Cerebellar cortex (tissue), 1 donor: ENCODE data around the gene DPEP3.
"Not testable (repeated sequence)": the region's sequence is repeated elsewhere in the genome, so short reads cannot be mapped to it uniquely, and the experiment has no call there.

Experiments used
- DNase-seq: peaks from one replicate; pipeline ENCODE4 v3.0.0-alpha.2; 2015; ENCODE audit warnings: low spot score

DPEP3 gene, protein sequence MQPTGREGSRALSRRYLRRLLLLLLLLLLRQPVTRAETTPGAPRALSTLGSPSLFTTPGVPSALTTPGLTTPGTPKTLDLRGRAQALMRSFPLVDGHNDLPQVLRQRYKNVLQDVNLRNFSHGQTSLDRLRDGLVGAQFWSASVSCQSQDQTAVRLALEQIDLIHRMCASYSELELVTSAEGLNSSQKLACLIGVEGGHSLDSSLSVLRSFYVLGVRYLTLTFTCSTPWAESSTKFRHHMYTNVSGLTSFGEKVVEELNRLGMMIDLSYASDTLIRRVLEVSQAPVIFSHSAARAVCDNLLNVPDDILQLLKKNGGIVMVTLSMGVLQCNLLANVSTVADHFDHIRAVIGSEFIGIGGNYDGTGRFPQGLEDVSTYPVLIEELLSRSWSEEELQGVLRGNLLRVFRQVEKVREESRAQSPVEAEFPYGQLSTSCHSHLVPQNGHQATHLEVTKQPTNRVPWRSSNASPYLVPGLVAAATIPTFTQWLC

DNA sequence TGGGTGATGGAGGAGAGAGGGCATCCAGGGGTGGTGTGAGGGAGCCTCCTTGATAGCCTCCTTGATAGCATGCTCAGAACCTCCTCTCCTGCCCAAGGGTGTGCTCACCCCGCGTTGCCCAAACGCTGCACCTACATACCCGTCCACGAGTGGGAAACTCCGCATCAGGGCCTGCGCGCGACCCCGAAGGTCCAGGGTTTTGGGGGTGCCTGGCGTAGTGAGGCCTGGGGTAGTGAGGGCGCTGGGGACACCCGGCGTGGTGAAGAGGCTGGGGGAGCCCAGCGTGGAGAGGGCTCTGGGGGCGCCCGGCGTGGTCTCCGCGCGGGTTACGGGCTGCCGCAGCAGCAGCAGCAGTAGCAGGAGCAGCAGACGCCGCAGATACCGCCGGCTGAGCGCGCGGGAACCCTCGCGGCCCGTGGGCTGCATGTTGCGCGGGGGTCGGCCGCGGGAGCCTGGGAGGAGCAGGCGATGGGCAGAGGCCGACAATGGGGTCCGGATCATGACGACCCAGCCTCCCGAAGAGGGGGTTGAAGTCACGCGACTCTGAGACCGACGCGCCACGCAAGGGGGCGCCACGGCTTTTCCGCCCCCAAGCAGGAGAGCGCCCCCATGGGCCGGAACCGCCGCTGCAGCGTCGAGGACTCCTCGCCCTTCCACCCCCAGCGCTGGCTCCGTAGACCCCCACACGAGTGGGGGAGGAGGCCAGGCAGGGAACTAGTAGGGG is at the start of gene DPEP3:
TSS of gene DPEP3 (minus strand) at position 545 of the 724 bp plus-strand sequence. CDS start at position 426, 119 bp downstream.
- no peak for DNase-seq

DNA sequence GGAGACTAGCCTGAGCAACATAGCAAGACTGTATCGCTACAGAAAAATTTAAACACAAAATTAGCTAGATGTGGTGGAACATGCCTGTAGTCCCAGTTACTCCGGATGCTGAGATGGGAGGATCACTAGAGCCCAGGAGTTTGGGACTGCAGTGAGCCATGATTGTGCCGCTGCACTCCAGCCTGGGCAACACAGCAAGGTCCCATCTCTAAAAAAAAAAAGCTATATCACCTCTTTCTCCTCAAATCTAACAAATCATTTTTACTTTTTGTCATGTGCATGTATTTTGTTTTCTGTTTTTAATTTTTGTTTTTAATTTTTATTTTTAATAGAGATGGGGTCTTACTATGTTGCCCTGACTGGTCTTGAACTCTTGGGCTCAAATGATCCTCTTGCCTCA is 48.7 kb upstream of the DPEP3 start:
- no peak for DNase-seq

DNA sequence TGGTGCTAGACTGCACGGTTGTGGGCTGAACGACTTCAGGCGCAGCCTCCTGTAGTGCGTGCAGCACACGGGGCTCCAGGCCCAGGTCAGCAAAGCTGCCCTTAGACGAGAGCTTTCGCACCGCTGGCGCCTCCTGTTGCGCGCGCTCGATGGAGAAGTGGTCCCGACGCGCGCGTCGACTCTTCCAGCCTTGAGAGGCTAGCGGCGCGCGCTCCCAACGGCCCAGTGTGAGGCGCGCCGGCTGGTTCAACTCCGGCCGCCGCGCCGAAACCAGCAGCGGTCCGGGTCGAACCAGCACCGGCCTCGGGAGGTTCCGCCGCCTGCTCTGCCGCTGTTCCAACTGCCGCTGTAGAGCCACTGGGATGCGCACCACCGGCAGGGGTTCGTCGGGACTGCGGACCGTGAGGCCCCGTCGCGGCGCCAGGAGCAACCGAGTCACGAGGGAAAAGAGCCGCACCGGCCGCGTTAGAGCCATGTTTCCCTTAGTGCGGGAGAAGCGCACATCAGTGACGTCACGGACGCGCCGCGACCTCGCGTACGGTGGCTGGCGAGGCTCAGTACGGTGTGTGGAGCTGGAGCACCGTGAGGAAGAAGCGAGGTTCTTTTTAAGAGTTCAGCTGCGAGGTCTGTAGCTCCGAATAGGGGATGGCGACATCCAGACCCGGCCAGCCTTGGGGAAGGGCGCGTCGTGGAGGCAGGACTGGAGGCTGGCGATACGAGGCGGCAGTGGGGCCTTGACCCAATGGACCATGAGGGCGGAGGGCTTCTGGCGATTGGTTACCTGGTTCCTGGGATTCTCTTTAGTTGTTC is 42.6 kb upstream of the DPEP3 start, which contains the start of the genes DDX28 and DUS2:
TSS of gene DDX28 (minus strand) at position 505 of the 810 bp plus-strand sequence. CDS start at position 475, 30 bp downstream.
TSS of gene DUS2 (plus strand) at position 557 of the 810 bp plus-strand sequence. CDS start 14,740 bp downstream, outside the sequence.
- DNase-seq, result peak; percentile 88

DNA sequence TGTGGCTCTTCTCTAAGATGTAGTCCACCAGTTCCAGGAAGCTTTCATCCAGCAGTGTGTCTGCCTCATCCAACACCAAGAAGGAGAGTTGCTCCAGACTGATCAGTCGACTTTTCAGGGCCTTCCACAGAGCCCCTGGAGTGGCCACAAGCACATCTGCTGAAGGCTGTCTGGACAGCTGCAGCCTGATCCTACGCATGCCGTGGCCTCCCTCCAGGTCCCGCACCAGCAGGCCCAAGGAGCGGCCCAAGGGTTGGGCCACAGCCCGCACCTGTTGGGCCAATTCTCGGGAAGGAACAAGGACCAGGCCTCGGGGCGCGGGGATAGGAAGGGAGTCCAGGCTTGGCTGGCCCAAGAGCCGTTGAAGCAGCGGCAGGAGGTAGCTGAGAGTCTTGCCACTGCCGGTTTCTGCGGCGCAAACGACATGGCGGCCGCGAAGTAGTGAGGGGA is 42.0 kb upstream of the DPEP3 start:
- DNase-seq, result no peak

DNA sequence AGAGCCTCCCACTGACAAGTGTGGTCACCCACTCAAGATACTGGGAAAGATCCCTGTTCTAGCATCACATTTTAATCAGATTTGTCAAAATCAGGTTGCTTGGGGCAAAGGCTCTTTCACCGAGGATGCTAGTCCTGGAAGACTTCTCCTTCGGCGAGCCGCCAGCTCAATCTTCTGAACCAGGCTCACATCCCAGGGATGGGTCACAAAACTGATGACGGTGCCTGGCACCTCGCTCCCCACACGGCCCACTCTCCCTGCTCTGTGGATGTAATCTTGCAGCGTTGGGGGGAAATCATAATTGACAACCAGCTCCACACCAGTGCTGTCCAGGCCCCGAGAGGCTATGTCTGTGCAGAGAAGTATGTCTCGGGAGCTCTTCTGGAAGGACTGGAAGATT is 41.2 kb upstream of the DPEP3 start:
- DNase-seq, result no peak

DNA sequence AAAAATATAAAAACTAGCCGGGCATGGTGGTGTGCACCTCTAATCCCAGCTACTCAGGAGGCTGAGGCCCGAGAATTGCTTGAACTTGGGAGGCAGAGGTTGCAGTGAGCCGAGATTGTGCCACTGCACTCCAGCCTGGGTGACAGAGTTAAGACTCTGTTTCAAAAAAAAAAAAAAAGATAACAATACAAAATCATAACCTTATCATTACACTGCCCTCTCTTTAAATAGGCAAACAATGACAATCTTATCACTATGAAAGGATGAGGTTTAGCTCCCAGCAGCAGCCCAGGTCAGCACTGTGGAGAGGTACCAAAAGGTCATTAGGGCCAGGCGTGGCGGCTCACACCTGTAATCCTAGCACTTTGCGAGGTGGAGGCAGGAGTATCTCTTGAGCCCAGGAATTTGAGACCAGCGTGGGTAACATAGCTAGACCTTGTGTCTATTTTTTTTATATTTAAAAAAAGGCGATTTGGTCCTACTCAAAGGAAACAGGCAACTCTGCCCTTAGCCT is 38.9 kb upstream of the DPEP3 start:
- no peak for DNase-seq

DNA sequence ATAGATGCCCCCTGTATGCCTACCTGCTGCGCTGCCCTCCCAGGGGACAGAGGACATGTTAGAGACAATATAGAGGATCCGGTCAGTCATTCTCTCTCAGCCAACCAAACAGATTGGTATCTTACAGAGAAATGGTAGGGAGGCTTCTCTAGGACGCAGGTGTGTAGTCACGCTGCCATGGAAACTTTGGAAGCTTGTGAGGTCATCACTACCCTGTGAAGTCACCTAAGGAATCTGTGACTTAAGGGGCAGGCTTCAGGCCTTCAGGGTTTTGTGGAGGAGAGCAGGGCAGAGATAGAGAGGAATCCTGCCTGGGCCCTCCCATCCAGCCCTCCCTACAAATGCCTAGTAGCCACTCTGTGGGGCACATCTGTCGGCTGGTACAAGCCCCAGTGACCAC is 35.4 kb upstream of the DPEP3 start, which contains the start of gene DPEP2NB:
TSS of gene DPEP2NB (minus strand) at position 231 of the 400 bp plus-strand sequence. CDS start at position 90, 141 bp downstream.
- no peak for DNase-seq

DNA sequence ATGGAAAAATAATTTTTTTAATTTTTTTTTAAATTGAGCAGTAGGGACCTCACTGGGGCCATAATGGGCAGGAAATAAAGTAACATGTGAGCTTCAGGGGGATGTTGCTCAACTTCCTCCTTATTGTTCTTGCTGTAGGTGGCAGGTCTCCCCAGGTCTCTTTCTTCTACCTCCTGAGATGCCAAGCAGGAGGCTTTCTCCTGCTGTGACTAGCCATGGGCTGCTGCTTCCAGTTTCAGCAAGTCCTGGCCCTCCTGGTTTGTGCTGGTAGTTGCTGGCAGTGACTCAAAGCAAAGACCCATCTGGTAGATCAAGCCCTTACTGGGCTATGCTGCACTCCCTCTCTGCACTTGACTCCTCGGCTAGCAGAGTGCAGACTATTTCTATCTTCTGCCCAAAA is 33.1 kb upstream of the DPEP3 start:
- DNase-seq, result no peak

DNA sequence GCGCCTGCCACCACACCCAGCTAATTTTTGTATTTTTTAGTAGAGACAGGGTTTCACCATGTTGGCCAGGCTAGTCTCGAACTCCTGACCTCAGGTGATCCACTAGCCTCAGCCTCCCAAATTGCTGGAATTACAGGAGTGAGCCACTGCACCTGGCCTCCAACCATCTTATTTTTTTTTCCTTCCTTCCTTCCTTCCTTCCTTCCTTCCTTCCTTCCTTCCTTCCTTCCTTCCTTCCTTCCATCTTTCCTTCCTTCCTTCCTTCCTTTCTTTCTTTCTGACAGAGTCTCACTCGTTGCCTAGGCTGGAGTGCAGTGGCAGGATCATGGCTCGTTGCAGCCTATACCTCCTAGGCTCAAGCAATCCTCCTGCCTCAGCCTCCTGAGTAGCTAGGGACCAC is 29.6 kb upstream of the DPEP3 start:
- not testable (repeated sequence) for DNase-seq

DNA sequence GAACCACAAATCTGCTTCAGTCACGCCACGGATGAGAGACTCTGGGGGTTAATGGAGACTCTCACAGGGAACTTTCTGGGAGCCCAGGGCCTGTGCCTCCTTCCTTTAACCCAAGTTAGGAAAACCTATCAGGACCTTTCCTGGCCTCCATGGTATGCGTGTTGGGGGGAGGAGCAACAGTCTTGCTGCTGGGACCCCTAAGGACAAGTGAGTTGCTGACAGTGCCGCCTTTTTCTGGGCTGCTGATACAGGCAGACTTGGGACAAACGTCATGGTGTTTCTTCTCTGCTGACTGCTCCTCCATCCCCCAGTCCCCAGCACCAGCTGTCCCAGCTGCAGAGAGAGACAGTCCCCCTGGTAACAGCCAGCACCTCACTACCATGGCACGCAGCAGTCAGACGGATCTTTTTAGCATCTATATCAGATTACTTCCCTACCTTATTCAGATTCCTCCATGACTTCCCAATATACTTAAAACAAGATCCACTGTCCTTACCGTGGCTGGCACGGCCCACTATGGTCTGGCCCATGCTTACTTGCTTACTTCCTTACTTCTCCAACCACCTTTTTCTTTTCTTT is 28.9 kb upstream of the DPEP3 start:
- DNase-seq, result no peak

DNA sequence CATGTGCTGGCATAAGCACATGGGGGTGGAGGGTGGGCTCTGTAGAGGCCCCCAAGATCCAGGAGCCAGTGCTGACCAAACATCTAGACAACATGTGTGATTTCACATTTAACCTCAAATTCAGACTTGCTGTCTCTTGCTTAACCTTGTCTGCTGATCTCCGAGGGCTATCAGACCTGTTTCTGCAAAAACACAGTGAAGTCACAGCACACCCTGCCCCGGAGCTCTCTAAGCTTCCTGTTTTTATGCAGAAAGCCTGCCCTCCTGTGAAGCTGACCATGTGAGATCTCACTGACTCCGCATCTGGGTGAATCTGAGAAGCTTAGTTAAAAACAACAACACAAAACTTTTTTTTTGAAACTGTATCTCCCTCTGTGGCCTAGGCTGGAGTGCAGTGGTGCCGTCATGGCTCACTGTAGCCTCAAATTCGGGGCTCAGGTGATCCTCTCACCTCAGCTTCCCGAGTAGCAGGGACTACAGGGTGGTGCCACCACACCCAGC is 25.5 kb upstream of the DPEP3 start:
- no peak for DNase-seq

DNA sequence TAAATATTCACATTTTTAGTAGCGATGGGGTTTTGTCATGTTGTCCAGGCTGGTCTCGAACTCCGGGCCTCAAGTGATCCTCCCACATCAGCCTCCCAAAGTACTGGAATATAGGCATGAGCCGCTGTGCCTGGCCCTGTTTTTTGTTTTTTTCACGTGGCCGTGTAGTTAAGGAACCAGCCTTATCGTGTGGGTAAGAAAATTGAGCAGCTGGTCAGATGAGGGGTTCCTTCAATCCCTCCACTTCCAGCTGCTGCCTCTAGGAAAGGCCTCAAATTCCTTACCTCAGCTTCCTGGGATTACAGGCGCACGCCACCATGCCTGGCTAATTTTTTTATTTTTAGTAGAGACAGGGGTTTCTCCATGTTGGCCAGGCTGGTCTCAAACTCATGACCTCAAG is 24.9 kb upstream of the DPEP3 start:
- DNase-seq, result no peak

DNA sequence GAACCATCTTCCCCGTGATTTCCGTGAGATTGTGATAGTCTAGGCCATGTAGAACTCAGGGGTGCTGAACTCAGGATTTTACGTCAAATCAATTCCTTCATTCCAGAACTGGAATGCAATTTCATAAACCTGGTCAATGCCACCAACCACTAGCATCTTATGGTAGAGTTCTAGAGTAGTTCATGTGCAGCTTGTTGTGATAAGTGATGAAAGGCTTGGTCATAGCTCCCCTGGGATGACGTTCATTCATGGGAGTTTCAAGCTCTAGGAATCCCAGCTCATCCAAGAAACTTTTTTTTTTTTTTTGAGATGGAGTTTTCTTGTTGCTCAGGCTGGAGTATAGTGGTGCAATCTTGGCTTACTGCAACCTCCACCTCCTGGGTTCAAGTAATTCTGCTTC is 22.7 kb upstream of the DPEP3 start:
- DNase-seq, result no peak

DNA sequence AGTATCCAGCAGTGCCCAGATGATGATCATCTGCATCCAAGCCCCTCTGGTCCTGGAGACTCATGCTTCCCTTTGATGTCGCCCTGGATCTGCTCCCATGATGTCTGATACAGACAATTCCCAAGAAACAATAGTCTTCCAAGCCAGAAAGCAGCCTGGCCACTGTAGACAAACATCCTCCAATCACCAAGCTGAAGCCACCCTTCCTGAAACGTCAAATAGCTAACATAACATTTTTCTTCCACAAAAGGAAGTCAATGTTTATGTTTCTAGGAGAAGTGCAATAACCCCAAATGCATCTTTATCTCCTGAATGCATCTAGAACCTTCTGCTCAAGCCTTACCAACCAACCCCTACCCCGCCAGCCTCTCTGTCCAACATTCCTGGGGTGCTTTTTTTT is 20.2 kb upstream of the DPEP3 start:
- no peak for DNase-seq

DNA sequence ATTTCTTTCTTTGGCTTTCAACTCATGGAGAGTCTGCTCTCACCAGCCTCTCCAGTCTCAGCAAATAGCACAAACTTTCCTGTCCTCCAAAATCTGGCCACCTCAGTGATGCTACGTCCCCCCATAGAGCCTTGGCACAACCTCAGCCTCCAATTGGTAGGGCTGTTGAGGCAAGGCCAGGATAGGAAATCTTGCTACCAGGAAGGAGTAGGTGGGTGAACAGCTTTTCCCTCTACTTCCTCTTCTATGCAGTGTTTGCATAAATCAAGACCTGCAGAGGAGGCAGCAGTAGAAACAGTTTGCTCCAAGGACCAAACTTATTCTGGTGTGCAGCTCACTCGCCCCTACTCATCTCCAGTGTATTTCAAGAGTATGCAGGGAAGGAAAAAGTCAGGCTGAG is 19.7 kb upstream of the DPEP3 start:
- DNase-seq, result no peak

DNA sequence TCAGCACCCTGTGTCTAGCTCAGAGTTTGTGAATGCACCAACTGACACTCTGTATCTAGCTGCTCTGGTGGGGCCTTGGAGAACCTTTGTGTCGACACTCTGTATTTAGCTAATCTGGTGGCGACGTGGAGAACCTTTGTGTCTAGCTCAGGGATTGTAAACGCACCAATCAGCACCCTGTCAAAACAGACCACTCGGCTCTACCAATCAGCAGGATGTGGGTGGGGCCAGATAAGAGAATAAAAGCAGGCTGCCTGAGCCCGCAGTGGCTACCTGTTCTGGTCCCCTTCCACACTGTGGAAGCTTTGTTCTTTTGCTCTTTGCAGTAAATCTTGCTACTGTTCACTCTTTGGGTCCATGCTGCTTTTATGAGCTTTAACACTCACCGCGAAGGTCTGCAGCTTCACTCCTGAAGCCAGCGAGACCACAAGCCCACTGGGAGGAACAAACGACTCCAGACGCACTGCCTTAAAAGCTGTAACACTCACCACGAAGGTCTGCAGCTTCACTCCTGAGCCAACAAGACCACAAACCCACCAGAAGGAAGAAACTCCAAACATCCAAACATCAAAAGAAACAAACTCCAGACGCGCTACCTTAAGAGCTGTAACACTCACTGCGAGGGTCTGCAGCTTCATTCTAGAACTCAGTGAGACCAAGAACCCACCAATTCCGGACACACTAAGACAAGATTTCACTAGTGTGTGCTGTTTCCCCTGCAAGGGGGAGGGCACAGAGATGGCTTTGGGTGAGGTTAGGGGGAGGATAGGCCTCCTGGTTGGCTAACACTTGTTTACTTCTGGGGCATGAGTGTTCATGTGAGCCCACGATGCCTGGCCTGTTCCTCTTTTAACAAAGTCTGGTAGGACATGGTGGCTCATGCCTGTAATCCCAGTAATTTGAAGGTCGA is 18.7 kb upstream of the DPEP3 start, which contains the start of gene DPEP2:
TSS of gene DPEP2 (minus strand) at position 706 of the 910 bp plus-strand sequence. CDS start 6,272 bp downstream, outside the sequence.
- peak; percentile 9 for DNase-seq

DNA sequence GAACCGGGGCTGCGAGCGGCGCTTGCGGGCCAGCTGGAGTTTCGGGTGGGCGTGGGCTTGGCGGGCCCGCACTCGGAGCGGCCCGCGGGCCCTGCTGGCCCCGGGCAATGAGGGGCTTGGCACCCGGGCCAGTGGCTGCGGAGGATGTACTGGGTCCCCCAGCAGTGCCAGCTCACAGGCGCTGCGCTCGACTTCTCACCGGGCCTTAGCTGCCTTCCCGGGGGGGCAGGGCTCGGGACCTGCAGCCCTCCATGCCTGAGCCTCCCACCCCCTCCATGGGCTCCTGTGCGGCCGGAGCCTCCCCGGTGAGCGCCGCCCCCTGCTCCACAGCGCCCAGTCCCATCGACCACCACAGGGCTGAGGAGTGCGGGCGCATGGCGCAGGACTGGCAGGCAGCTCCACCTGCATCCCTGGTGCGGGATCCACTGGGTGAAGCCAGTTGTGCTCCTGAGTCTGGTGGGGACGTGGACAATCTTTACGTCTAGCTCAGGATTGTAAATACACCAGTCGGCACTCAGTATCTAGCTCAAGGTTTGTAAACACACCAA is 18.0 kb upstream of the DPEP3 start:
- not testable (repeated sequence) for DNase-seq

DNA sequence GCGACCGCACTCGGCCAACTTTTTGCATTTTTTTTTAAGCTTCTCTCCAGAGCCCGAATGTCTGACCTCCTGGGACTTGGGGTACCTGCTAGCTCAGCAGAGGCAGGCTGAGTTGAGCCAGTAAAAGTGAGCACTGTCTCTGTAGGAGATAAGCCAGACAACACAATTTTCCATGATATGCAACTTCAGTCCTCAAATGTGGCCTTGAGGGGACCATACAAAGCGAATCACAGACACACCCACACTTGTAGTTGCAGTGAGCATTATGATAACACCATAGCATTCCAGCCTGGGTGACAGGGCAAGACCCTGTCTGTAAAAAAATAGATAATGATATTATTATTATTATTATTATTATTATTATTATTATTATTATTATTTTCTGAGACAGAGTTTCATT is 16.4 kb upstream of the DPEP3 start:
- DNase-seq, result no peak

DNA sequence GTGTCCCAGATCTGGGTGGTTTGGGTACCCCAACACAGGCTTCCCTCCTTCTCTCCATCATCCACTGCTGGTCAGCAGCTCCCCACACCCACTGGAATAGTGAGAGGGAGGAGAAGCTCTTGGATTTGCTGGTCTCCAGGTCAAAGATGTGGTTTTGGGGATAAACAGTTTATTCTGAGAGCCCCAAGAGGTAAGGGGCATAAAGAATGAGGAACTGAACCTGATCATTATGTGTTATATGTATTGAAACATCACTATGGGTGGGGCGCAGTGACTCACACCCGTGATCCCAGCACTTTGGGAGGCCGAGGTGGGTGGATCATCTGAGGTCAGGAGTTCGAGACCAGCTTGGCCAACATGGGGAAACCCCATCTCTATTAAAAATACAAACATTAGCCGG is 15.1 kb upstream of the DPEP3 start:
- DNase-seq, result no peak

DNA sequence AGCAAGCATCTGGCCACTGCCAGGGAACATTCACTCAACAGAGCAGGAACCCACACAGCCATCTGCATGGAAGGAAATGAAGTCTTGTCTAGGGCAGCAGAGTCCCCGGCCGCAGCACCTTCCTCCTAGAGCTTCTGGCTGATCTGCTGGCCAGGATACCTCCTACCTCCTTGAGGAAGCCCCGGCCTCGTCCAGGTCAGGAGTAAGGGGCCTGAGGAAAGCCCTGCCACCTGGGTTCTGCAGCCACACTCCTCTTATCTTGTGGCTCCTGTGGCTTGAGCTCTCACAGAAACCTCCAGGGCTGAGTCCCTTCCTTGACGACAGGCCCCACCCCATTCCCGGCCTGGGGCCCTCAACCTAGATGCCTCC is 13.7 kb upstream of the DPEP3 start:
- DNase-seq, result not testable (repeated sequence)
